Spleen (tissue), 7 donors: ENCODE measurements around the gene CHCHD3.

Experiments
- CTCF ChIP-seq, 11 experiments: fragments of 200-600 bp in 7 of 11; fragments of 450-650 bp in 4 of 11; sonication (generic) in 4 of 11; IDR thresholded peaks in 8 of 11; conservative IDR thresholded peaks in 3 of 11; 1 replicate in 7 of 11; 2 replicates in 4 of 11; pipeline versions ENCODE4 v1.4.0 to v1.8.0; 2016 to 2021; ENCODE audit warnings: antibody characterized with exemption in 11 of 11, inconsistent platforms in 4 of 11, mild to moderate bottlenecking in 1 of 11
- POLR2A ChIP-seq, 3 donors: fragments of 450-650 bp; IDR thresholded peaks; one replicate each; pipeline ENCODE4 v1.5.1; 2017; ENCODE audit warnings: antibody characterized with exemption in 3 of 3, mild to moderate bottlenecking in 1 of 3
- donor health status: DM: no; HTN: no; CAD: no; lungs with moderate emphysema.
- donor health status: DM: no; HTN: no; CAD: no.
- donor health status: DM: no; HTN: no; CAD: no.

DNA sequence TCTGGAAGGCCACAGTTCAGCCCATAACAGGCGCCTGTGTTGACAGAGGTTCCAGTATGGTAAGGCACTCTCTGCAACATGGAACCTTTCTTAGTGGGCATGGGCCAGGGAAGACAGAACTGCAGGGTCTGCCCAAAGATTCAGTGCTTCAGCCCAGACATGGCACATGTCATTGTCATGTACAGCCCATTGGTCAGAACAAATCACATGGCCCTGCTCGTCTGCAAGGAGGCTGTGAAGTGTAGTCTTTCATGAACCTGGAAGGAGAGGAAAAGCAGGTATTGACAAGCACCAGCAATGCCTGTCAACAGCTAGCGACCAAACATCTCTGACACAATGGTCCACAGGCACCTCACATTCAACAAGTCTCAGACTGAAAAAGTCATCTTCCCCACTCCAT, 30.4 kb upstream of the CHCHD3 start:
- TF ChIP-seq CTCF (IDR thresholded peaks at IDR 0.05 in 8 of 11, conservative IDR thresholded peaks at IDR 0.05 in 3 of 11) (no peak), POLR2A (IDR thresholded peaks at IDR 0.05) (no peak)
